NT2/D1 (cell line): ENCODE measurements around the gene TTC24.

ENCODE experiments used
- SUZ12 ChIP-seq: IDR thresholded peaks from 2 replicates; pipeline ENCODE4 v1.6.1; 2011; ENCODE audit not compliant: insufficient read length, insufficient read depth; ENCODE audit errors: extremely low read depth
- YY1 ChIP-seq: IDR thresholded peaks from 2 replicates; pipeline ENCODE4 v1.6.1; 2011; ENCODE audit not compliant: insufficient read length, insufficient read depth
- ZNF274 ChIP-seq: IDR thresholded peaks from 2 replicates; pipeline ENCODE4 v1.6.1; 2011; ENCODE audit warnings: mild to moderate bottlenecking, low read depth, low read length

DNA sequence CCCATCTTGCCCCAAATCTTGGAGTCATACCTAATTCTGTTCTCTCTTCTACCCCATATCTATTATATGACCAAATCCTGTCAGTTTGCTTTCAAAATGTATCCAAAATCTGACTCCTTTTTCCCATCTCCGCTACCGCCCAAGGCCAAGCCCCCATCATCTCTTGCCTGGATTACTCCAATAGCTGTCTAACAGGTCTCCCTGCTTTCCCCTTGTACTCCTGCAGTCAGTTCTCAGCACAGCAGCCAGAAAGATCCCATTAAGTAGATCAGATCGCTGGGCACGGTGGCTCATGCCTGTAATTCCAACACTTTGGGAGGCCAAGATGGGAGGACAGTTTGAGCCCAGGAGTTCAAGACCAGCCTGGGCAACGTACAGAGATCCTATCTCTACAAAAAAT is 27.0 kb upstream of the TTC24 start:
- TF ChIP-seq ZNF274, result no peak
- no peak for TF ChIP-seq SUZ12
- no peak for TF ChIP-seq YY1
